Gastrocnemius medialis (tissue), 4 donors: Measurements from ENCODE around the gene KLHL29. TPM values are rescaled to one million over a fixed set of nuclear protein-coding genes. Genes with fewer than 3 reads are reported as not detected.
"Not testable (repeated sequence)": the region's sequence is repeated elsewhere in the genome, so short reads cannot be mapped to it uniquely, and the experiment has no call there.

ENCODE experiments used
- ATAC-seq, 2 donors: fragments of 150-250 bp; one replicate each; pipeline ENCODE4 v1.9.1; 2016
- DNase-seq, 2 donors: peaks; one replicate each; pipeline ENCODE4 v3.0.0-alpha.2; 2019
- H3K27ac ChIP-seq, 4 donors: fragments of 200-600 bp; sonication (generic); 1 replicate in 1 of 4; 2 replicates in 3 of 4; pipeline ENCODE4 v1.5.1; 2016 to 2018; ENCODE audit warnings: mild to moderate bottlenecking in 2 of 4, moderate library complexity in 1 of 4
- H3K27me3 ChIP-seq, 3 donors: fragments of 200-600 bp; sonication (generic) in 2 of 3; 1 replicate in 1 of 3; 2 replicates in 2 of 3; pipeline versions ENCODE4 v1.5.1 to v1.6.0; 2016 to 2019; ENCODE audit warnings: mild to moderate bottlenecking in 1 of 3, moderate library complexity in 1 of 3
- H3K36me3 ChIP-seq, 2 donors: fragments of 200-600 bp; sonication (generic) in 1 of 2; one replicate each; pipeline ENCODE4 v1.5.1; 2017 to 2018
- H3K4me1 ChIP-seq, 2 donors: fragments of 200-600 bp; sonication (generic) in 1 of 2; one replicate each; pipeline ENCODE4 v1.5.1; 2016 to 2017; ENCODE audit warnings: mild to moderate bottlenecking in 2 of 2
- H3K4me3 ChIP-seq, 4 donors: fragments of 200-600 bp; sonication (generic) in 3 of 4; 1 replicate in 1 of 4; 2 replicates in 3 of 4; pipeline ENCODE4 v1.5.1; 2016 to 2019; ENCODE audit warnings: mild to moderate bottlenecking in 2 of 4
- H3K9me3 ChIP-seq, 3 donors: fragments of 200-600 bp; sonication (generic) in 2 of 3; 1 replicate in 1 of 3; 2 replicates in 2 of 3; pipeline ENCODE4 v1.5.1; 2016 to 2019
- POLR2A ChIP-seq, 2 donors: fragments of 450-650 bp; IDR thresholded peaks; one replicate each; pipeline ENCODE4 v1.6.1; 2017; ENCODE audit warnings: antibody characterized with exemption in 2 of 2, mild to moderate bottlenecking in 2 of 2, moderate library complexity in 2 of 2
- in situ Hi-C, 4 donors: fragments of 200-750 bp; cut with MboI; loops; one replicate each; pipeline versions ENCODE4 v1.15.0 to v1.8.0; 2017; ENCODE audit warnings: low sequenced_read_pairs in 4 of 4
- intact Hi-C: fragments of 100-400 bp; cut with DNase I; formaldehyde crosslinking; loops from one replicate; pipeline ENCODE4 v1.15.1; 2023; ENCODE audit warnings: low total_unique reads
- total RNA-seq, 4 donors: library from RNA; depleted of rRNA; stranded (reverse); fragments of >200 nt; gene quantifications; one replicate each; pipeline versions ENCODE4 v1.1.0 to v1.2.3, GENCODE V29; 2016
- TF ChIP-seq, protein P1 (sequence below), 5 experiments: fragments of 450-650 bp in 3 of 5; fragments of 200-600 bp in 2 of 5; sonication (generic) in 2 of 5; IDR thresholded peaks in 4 of 5; conservative IDR thresholded peaks in 1 of 5; 1 replicate in 4 of 5; 2 replicates in 1 of 5; pipeline ENCODE4 v1.5.1; 2016 to 2019; ENCODE audit warnings: antibody characterized with exemption in 5 of 5, mild to moderate bottlenecking in 3 of 5, moderate library complexity in 3 of 5

Gene KLHL29
- total RNA-seq, 4 donors from 2014 or later: 4.3 to 24.9 (median 8.7) TPM

DNA sequence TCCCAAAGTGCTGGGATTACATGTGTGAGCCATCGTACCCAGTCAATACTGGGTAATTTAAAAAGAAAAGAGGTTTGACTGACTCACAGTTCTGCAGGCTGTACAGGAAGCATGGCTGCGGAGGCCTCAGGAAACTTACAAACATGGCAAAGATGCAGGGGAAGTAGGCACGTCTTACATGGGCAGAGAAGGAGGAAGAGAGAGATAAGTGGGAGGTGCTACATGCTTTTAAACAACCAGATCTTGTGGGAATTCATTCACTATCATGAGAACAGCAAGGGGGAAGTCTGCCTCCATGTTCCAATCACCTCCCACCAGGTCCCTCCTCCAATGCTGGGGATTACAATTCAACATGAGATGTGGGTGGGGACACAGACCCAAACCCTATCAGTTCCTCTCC is 349.4 kb downstream of the KLHL29 start:
- no peaks in the 10 kb centered on the region for H3K9me3 ChIP-seq
- DNase-seq (no peak), ATAC-seq (no peak)
- H3K27me3 ChIP-seq: no peaks in the 10 kb centered on the region
- no peaks in the 10 kb centered on the region for H3K36me3 ChIP-seq
- intact Hi-C loops (no loop called here), in situ Hi-C loops (no loop called here)
- no peak overlapping the region for H3K27ac ChIP-seq
- H3K4me1 ChIP-seq: no peaks in the 10 kb centered on the region
- no peak overlapping the region for H3K4me3 ChIP-seq
- no peak for TF ChIP-seq POLR2A (IDR thresholded peaks at IDR 0.05)
- TF ChIP-seq, protein P1, sequence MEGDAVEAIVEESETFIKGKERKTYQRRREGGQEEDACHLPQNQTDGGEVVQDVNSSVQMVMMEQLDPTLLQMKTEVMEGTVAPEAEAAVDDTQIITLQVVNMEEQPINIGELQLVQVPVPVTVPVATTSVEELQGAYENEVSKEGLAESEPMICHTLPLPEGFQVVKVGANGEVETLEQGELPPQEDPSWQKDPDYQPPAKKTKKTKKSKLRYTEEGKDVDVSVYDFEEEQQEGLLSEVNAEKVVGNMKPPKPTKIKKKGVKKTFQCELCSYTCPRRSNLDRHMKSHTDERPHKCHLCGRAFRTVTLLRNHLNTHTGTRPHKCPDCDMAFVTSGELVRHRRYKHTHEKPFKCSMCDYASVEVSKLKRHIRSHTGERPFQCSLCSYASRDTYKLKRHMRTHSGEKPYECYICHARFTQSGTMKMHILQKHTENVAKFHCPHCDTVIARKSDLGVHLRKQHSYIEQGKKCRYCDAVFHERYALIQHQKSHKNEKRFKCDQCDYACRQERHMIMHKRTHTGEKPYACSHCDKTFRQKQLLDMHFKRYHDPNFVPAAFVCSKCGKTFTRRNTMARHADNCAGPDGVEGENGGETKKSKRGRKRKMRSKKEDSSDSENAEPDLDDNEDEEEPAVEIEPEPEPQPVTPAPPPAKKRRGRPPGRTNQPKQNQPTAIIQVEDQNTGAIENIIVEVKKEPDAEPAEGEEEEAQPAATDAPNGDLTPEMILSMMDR (IDR thresholded peaks at IDR 0.05 in 4 of 5, conservative IDR thresholded peaks at IDR 0.05 in 1 of 5): no peak

DNA sequence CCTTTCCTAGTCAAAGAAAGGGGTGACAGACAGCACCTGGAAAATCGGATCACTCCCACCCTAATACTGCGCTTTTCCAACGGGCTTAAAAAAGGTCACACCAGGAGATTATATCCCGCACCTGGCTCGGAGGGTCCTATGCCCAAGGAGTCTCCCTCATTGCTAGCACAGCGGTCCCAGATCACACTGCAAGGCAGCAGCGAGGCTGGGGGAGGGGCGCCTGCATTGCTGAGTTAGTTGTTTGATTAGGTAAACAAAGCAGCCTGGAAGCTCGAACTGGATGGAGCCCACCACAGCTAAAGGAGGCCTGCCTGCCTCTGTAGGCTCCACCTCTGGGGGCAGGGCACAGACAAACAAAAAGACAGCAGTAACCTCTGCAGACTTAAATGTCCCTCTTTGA is 351.8 kb downstream of the KLHL29 start:
- in situ Hi-C loops, DNase-seq, H3K27ac ChIP-seq, H3K9me3 ChIP-seq, intact Hi-C loops, H3K4me3 ChIP-seq, ATAC-seq, H3K36me3 ChIP-seq, H3K4me1 ChIP-seq, H3K27me3 ChIP-seq: not testable (repeated sequence)

DNA sequence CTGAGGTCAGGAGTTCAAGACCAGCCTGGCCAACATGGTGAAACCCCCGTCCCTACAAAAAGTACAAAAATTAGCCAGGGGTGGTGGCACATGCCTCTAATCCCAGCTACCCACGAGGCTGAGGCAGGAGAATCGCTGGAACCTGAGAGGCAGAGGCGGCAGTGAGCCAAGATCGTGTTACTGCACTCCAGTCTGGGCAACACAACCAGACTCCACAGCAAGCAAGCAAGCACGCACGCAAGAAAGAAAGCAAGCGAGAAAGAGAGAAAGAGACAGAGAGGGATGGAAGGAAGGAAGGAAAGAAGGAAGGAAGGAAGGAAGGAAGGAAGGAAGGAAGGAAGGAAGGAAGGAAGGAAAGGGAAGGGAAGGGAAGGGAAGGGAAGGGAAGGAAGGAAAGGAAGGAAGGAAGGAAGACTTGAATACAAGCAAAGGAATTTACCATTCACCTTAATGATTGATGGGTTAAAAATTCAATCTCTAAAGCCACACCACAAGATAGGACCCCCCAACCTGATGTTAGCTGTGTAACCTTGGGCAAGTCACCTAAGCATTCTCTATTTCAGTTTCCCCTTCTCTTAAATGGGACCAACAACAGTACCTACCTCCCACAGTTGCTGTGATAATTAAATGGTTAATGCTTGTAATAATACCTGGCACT is 360.2 kb downstream of the KLHL29 start:
- Histone ChIP-seq H3K36me3 (no peaks in the 10 kb centered on the region), H3K4me3 (peak overlapping the region in 3 of 4 donors; percentile 21 to 41 (median 26)), H3K27ac (peak overlapping the region; percentile 88 to 94 (median 90)), H3K4me1 (peaks cover 22 to 25% of the 10 kb centered on the region in 2 donors), H3K9me3 (no peaks in the 10 kb centered on the region), H3K27me3 (no peaks in the 10 kb centered on the region)
- TF ChIP-seq POLR2A (IDR thresholded peaks at IDR 0.05): no peak
- TF ChIP-seq, protein P1 (IDR thresholded peaks at IDR 0.05 in 4 of 5, conservative IDR thresholded peaks at IDR 0.05 in 1 of 5): no peak
- DNase-seq (peak; percentile 86 to 91), ATAC-seq (peak; percentile 55 to 58)
- intact Hi-C loops: loop anchor here (2.0 to 5.0 kb wide), 4 partner anchors 148 to 363 kb away; no protein-coding TSS in a partner anchor
- in situ Hi-C loops: loop anchor here in 2 of 4 donors (5.0 to 10.0 kb wide), 3 partner anchors 223 to 320 kb away; no protein-coding TSS in a partner anchor

DNA sequence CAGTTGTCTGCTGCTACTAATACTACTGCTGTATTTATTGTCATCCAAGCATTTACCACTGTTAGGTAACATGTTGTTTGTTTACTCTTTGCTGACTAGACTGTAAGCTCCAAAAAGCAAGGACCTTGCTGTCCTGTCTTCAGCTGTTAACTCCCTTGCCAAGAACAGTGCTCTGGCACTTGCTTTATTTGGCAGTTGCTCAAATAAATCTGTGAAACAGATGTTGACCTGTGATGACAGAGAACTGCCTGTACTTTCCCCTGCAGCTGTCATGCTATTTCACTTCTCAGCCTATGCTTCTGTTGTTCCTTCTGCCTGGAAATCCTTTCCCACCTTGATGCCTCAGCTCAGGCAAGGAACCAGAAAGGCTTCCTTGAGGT is 360.7 kb downstream of the KLHL29 start:
- Histone ChIP-seq H3K27me3 (no peaks in the 10 kb centered on the region), H3K9me3 (no peaks in the 10 kb centered on the region), H3K4me1 (peaks cover 22 to 25% of the 10 kb centered on the region in 2 donors), H3K4me3 (peak overlapping the region in 2 of 4 donors; percentile 26 to 41), H3K36me3 (no peaks in the 10 kb centered on the region), H3K27ac (peak overlapping the region; percentile 88 to 94 (median 90))
- ATAC-seq: peak; percentile 97 to 98
- no peak for TF ChIP-seq POLR2A (IDR thresholded peaks at IDR 0.05)
- TF ChIP-seq, protein P1 (IDR thresholded peaks at IDR 0.05 in 4 of 5, conservative IDR thresholded peaks at IDR 0.05 in 1 of 5): no peak
- in situ Hi-C loops (loop anchor here in 2 of 4 donors (5.0 to 10.0 kb wide), 3 partner anchors 223 to 321 kb away; no protein-coding TSS in a partner anchor), intact Hi-C loops (loop anchor here (1.0 to 5.0 kb wide), 6 partner anchors 12 to 363 kb away; no protein-coding TSS in a partner anchor)
- DNase-seq: peak; percentile 84 to 90

DNA sequence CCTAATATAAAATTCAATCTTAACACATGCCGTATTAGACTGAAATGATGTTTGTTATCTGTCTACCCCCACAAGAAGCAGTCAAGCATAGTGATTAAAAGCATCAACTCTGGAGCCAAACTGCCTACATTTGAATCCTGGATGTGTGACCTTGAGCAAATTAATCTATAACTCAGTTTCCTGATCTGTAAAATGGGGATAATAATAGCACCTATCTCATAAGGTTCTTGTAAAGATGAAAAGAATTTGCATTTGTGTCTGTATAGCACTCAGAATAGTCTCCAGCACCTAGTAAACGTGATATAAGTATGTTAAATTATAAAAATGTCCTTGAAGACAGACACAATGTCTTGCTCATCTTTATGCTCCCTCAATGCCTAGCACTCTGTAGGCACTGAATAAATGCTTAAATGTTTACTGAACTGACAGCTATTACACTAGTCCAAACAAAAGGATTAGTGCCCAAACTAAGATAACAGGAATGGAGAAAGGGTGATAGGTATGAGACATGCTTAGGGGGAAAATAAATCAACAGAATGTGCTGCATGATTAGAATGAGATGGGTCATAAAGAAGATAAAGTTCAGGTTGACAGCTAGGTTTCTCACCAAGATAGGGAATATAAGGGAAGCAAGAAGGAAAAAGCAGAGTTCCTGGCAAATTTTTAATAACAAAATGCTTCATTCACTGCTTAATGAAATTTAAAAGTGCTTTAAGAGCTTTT is 361.3 kb downstream of the KLHL29 start:
- ATAC-seq (no peak), DNase-seq (no peak)
- TF ChIP-seq POLR2A (IDR thresholded peaks at IDR 0.05): no peak
- TF ChIP-seq, protein P1 (IDR thresholded peaks at IDR 0.05 in 4 of 5, conservative IDR thresholded peaks at IDR 0.05 in 1 of 5): no peak
- in situ Hi-C loops: loop anchor here in 2 of 4 donors (5.0 to 10.0 kb wide), 3 partner anchors 224 to 322 kb away; no protein-coding TSS in a partner anchor
- Histone ChIP-seq H3K27me3 (no peaks in the 10 kb centered on the region), H3K4me3 (no peak overlapping the region), H3K4me1 (peaks cover 22 to 25% of the 10 kb centered on the region in 2 donors), H3K9me3 (no peaks in the 10 kb centered on the region), H3K27ac (peak overlapping the region; percentile 88 to 94 (median 90)), H3K36me3 (no peaks in the 10 kb centered on the region)
- intact Hi-C loops: loop anchor here (1.0 to 5.0 kb wide), 4 partner anchors 11 to 364 kb away; no protein-coding TSS in a partner anchor
